HG02981 (cell line): ENCODE measurements around the gene PIGB.
"Not testable (repeated sequence)": the region's sequence is repeated elsewhere in the genome, so short reads cannot be mapped to it uniquely, and the experiment has no call there.

ENCODE experiments used
- ATAC-seq: cut with Tn5 transposase; IDR thresholded peaks from one replicate; pipeline ENCODE4 v1.9.1; 2021; ENCODE audit warnings: mild to moderate bottlenecking, moderate library complexity; ENCODE audit not compliant: unreplicated experiment

PIGB gene

DNA sequence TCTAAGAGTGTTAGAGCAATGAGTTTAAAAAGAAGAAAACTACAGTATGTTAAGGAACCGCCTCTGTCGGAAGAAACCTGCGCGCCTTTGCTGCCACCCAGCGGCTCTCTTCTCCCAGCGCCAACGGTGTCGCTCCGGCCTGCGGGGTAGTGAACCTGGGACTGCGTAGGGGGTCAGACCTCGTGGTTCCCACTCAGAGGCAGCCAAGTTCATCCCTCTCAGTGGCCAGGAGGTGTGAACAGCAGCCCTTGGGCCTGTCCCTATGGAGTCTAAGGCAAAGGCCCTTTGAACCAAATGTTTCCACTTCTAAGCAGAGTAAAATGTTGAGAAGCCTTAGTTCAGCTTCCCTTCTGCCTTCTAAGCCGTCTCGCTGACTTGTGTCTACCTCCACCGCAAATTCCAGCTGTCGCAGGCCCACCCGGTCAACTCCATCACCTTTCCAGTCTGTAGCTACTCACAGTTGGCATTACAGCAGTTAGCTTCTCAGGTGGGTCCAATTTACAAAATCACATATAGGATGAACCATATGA is 28.4 kb upstream of the PIGB start:
- ATAC-seq, result peak; percentile 56

DNA sequence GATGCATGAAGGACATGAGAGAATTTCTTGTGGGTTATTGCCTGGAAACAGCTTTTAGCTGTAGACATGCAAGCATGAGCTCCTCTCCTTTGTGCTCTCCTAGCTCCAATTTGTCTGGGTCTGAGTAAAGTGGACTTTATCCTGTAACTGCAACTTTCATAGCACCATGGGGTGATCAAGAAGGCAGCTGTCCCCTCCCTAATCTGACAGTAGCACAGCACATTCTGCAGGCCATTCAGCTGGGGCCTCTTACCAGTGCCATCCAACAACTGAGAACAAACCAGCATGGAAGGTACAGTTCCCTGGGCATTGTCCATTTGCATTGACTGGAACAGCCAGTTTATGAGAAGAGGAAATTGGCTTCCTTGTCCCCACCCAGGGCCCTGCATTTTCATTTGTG is 21.7 kb upstream of the PIGB start:
- ATAC-seq, result no peak

DNA sequence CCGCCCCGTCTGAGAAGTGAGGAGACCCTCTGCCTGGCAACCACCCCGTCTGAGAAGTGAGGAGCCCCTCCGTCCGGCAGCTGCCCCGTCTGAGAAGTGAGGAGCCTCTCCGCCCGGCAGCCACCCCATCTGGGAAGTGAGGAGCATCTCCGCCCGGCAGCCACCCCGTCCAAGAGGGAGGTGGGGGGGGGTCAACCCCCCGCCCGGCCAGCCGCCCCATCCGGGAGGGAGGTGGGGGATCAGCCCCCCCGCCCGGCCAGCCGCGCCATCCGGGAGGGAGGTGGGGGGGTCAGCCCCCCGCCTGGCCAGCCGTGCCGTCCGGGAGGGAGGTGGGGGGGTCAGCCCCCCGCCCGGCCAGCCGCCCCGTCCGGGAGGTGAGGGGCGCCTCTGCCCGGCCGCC is 16.2 kb upstream of the PIGB start:
- ATAC-seq, result not testable (repeated sequence)

DNA sequence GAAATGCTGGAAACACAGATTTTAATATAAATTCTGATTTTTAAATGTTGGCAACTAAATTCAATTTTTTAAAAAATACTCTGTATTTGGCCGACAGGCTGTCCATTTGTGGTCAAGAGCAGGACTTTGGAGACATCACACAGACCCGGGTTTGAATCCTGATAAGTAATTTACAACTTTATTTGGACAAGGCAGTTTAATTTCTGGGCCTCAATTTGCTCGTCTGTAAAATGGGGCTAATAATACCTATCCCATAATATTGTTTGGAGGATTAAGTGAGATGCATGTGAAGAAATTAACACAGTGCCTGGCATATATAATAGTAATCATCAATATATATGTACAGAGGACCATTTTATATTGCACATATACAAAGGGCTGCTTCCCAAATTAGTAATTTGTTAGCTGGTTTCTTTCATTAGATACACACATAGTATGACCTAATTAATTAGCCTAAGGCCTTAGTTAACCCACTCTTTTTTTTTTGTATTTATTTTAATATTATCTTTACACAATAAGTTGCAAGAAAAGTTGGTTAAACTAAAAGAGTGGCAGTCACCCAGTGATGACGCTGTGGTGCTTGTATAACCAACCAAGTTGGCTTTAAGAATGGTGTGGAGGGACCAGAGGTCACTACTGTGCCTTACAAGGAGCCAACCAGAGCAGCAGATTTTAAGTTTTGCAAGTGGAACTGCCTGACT is 665 bp downstream of the PIGB start:
- peak; percentile 39 for ATAC-seq

DNA sequence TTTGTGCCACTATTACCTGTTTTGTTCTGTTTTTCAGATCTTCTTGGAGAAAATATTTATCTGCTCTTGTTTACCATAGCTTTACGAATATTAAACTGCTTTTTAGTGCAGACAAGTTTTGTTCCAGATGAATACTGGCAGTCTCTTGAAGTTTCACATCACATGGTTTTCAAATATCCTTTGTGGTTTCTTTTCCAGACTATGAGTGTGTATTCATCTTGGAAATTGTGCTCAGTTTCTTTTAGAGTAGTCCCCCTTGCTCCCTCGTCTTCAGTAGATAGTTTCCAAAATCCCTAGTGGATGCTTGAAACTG is 1.2 kb downstream of the PIGB start:
- ATAC-seq, result no peak

DNA sequence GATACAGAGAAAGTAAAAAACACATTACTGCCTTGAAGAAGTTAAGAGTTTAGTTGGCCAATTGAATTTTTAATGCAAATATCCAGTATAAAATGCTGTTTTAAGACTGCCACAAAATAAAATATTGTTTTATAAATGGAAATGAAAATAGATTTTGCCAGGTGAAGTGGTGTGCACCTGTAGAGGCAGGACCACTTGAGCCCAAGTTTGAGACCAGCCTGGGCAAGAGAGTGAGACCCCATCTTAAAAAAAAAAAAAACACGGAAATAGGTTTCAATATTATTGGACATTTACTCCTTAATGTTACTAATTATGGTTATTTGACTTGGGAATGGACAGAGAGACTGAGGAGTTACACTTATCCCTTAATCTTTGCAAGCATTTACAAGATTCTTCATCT is 1.9 kb downstream of the PIGB start:
- ATAC-seq, result no peak

DNA sequence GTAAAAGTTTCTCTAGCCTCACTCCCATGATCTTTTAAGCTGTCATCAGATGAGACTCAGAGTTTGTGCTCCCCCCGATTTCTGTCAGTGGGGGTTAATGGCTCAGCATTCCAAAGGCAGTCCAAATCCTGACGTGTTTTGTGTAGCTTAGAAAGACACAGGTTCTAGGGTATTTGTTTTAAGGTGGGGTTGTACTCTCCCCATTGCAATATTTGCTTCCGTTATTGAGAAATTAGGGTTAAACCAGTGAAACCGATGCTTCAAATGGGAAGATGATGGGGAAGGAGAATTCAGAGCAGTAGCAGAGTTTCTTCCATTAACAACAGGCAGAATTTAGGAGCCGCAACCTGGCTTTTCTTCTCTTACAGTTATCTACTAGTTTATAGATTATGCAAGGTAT is 3.4 kb downstream of the PIGB start:
- no peak for ATAC-seq

DNA sequence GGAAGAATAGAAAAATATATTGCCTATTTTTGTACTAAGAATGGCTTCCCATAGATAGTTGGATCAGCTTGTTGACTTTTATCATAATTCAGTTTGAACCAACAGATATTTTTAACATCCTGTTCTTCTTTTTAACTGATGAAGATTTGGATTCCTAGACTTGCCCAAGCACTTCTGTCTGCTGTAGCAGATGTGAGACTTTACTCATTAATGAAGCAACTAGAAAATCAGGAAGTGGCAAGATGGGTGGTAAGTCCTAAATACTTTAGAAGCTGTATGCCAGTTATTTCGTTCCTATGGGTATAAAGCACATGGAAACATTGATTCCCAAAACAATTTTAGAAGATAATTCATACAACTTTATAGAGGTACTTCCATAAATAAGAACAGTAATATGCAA is 8.4 kb downstream of the PIGB start:
- no peak for ATAC-seq

DNA sequence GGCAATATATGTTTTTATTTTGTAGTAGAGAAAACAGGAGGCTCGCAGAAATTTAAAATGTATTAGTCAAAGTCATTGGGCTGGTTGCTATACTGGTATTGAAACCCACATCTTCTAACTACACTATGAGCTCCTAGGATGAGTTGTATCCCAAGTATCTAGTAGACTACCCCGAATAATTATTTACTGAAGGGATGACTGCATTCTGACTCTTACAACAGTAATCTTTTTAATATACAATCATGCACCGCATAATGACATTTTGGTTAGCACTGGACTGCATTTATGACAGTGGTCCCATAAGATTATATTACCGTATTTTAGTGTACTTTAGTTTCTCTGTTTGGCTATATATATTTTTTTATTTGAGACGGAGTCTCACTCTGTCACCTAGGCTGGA is 15.3 kb downstream of the PIGB start:
- no peak for ATAC-seq

DNA sequence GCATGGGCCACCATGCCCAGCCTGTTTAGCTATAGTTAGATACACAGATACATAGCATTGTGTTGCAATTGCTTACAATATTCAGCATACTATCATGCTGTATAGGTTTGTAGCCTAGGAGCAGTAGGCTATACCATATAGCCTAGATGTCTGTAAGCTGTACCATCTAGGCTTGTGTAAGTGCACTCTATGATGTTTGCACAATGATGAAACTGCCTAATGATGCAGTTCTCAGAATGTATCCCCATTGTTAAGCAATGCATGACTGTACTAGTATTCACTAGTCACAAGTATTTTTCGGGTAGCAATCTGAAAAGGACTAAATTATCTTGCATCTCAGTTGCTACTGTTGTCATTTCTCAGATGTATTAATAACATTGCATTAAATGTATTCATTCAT is 16.0 kb downstream of the PIGB start:
- no peak for ATAC-seq

DNA sequence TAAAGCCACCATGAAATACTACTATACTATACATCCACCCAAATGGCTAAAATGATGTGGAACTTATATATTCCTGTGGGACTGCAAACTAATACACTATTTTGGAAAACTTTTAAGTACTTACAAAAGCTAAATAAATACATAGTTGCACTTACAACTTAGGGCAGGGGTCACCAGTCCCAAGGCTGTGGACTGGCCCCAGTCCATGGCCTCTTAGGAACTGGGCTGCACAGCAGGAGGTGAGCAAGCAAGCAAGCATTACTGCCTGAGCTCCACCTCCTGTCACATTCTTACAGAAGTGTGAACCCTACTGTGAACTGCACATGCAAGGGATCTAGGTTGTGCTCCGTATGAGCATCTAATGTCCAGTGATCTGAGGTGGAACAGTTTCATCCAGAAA is 18.1 kb downstream of the PIGB start:
- no peak for ATAC-seq

DNA sequence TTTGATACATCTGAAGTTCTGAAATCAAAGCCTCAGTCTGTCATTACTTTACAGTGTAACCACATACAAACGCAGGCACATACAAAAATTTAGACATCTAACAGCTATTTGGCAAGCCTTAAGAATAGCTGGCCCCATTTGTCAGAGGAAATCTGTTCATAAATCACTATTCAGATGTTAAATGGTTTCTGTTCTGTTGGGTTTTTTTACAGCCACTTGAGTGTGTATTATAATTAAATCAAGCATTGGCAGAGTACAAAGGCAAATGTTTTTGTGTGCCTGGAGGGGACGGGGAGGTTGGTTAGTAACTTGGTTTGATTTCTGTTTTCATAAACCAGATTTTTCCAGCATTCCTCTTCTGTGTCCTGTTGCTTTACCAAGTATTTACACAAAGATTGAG is 24.1 kb downstream of the PIGB start:
- ATAC-seq, result no peak

DNA sequence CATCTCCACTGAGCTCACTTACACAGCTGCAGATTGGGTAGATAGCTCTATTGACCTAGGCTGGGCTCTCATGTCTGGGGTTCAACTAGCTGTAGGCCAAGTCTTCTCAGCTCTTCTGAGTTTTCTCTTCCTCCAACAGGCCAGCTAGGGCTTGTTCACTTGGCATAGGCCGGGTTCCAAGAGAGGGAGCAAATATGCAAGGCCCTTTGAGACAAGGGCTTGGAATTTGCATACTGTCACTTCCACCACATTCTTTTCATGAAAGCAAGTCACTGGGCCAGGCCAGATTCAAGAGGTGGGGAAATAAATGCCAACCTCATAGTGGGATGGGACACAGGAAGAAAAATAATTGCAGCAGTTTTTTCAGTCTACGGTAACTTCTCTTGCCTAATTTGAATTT is 25.2 kb downstream of the PIGB start:
- no peak for ATAC-seq

DNA sequence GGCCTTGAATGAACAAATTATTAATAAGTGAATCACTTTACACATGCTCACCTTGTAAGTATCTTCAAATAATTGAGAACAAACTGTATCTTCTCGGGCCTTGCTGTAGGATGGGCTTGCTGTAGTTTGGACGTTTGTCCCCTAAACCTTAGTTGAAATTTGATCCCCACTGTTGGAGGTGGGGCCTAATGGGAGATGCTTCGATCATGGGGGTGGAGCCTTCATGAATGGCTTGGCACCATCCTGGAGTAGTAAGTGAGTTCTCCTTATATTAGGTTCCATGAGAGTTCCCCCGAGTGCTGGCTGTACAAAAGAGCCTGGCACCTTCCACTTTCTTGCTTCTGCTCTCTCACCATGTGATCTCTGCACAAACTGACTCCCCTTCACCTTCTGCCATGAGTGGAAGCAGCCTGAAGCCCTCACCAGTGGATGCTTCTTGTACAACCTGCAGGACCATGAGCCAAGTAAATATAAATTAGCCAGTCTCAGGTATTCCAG is 29.3 kb downstream of the PIGB start:
- no peak for ATAC-seq

DNA sequence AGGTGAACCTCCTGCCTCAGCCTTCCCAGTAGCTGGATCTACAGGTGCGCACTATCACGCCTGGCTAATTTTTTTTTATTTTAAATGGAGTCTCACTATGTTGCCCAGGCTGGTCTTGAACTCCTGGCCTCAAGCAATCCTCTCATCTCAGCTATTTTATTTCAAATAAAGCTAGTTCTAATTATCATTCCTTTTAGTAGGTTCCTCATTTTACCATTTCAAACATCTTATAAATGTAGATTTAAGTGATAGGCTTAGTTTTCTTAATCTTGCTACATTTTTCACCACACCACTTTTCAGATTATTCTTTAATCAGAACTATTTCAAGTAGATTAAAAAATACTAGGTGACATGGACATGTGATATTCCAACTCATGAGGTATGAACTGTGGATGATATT is 30.3 kb downstream of the PIGB start:
- no peak for ATAC-seq

DNA sequence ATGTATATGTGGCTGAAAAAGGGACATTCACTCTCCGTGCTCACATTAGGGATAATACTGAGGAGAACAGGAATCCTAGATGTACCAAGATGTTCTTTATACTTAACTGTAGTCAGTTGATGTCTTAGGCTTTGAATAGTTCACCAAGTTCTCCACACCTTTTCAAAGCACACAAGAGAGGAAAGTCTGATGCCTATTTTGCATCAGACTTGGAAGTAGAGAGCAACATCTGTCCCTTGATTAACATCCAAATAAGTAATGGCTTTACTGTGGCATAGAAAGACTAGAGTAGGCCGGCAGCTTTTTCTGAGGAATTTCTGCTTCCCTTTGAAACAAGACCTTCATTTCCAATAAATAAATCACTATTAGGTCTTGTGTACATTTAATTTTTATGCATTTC is 34.0 kb downstream of the PIGB start:
- no peak for ATAC-seq

DNA sequence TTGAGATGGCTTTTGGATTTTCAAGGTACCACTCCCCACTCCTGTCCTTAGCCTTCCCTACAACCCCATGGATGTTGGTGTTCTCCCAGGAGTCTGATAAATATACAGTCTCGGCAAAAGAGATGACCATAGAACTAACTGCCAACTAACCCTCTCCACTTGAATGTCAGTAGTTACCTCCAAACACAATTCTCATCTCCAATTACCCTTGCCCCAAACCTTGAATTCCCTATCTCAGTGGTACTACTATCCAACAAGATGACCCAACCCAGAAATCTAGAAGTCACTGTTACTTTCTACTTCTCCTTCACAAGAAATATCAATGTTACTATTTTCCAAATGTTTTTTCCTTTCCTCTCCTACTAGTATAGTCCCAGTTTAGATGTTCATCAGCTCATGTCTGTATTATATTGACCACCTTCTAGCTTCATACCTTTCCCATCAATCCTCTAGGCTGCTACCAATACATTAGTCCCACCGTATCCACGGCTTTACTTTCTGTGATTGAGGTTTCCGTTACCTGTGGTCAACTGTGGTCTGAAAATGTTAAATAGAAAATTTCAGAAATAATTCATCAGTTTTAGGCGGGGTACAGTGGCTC is 38.1 kb downstream of the PIGB start:
- no peak for ATAC-seq

DNA sequence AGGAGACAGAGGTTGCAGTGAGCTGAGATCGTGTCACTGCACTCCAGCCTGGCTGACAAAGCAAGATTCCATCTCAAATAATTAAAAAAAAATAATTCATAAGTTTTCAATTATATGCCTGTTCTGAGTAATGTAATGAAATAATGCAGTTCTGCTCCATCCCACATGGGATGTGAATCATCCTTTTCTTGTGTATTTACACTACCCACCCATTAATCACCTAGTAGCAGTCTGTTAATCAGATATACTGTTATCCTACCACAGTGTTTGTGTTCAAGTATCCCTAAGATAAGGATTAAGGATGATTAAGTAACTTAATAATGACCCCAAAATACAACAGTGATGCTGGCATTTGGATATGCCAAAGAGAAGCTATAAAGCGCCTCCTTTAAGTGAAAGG is 38.8 kb downstream of the PIGB start:
- no peak for ATAC-seq

DNA sequence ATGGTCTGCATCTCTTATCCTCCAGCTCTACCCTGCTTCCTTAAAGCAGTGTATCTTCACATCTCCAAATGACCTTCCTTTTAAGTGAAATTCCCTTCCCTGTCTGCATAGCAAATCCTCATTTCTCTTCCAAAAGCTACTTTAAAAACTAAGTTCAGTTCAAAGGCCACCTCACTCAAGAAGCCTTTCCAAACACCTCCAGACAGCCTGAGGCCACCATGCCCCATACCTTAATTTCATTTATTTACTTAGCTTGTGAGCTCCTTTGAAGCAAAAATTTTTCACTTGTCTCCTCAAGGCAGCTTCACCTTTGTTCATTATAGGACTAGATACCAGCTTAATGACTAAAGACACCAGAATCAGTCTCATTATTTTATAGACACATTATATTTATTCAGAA is 39.4 kb downstream of the PIGB start:
- ATAC-seq, result no peak

DNA sequence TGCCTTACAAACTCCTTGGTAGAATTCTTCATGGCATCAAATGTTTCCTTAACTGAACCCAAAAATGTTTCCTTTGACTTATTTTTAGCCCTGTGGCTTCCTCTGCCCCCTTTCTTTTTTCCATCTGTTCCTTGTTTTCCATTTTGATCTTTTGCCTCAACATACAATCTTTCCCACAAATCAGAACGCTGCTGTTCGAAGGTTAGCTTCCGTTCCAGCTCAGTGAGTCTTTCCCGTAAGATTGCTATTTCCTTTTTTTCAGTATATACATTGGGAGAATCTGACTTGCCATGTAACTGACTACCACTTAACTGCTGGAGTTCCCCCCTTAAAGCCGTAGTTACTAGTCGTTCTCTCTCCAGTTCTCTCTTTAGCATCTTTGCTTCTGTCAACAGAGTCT is 41.2 kb downstream of the PIGB start:
- no peak for ATAC-seq

DNA sequence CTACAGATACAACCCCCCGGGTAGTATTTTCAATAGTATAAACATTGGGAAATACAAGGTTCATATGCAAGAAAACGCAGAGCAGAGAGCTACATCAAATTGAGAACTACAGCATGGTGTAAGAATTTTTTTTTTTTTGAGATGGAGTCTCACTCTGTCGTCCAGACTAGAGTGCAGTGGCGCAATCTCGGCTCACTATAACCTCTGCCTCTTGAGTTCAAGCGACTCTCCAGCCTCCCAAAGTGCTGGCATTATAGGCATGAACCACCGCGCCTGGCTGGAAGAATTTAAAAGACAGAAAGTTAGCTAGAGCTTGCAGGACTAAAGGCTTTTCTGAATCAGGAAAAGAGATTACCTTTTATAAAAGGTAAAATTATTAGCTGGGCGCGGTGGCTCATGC is 42.0 kb downstream of the PIGB start:
- ATAC-seq, result no peak

DNA sequence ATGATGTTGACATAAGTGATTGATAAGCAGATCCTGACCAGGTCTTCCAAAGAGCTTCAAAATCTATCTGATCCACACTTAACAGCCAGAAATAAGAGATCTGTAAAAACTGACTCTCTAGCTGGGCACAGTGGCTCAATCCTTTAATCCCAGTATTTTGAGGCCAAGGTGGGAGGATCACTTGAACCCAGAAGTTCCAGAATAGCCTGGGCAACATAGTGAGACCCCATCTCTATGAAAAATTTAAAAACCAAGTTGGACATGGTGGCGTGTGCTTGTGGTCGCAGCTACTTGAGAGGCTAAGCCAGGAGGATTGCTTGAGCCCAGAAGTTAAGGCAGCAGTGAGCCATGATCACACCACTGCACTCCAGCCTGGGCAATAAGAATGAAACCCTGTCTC is 43.6 kb downstream of the PIGB start:
- ATAC-seq, result no peak

DNA sequence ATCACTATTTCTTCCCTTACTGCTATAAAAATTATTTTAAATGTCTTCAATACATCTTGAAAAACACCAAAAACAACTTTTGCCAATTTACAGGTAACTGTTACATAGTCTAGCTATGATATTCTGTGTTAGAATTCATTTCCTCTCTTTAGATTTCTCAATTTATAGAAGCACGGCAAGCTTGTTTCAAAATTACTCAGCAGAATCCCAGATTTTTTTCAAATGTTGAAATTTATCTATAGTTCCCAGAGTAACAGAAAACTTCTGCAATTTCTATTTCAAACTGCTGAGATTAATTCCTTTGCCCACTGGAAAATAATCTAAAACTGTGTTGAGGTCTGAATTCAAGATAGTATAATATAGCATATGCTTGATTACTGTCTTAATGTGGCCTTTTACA is 48.0 kb downstream of the PIGB start:
- no peak for ATAC-seq
